LHCN-M2 (cell line): ENCODE measurements around the gene CHRNA4. TPM values are rescaled to one million over a fixed set of nuclear protein-coding genes. Genes with fewer than 3 reads are reported as not detected.

Experiments used
- DNase-seq: peaks from one replicate; pipeline ENCODE4 v3.0.0-alpha.2; 2012; ENCODE audit warnings: low read depth
- total RNA-seq: library from RNA; depleted of rRNA; stranded (reverse); fragments of >200 nt; gene quantifications from 2 replicates; pipeline ENCODE4 v1.2.3, GENCODE V29; 2014

Gene CHRNA4
- total RNA-seq, 1 experiment from 2014 or later = not detected

GRCh38 chr20:63363981-63364561 lies 2.9 kb upstream of the CHRNA4 start:
- DNase-seq = no peak

- no peak for DNase-seq
Observed at GRCh38 chr20:63363013-63363957, 2.1 kb upstream of the CHRNA4 start.

GRCh38 chr20:63362436-63363009 lies 1.4 kb upstream of the CHRNA4 start:
- DNase-seq = no peak

DNA sequence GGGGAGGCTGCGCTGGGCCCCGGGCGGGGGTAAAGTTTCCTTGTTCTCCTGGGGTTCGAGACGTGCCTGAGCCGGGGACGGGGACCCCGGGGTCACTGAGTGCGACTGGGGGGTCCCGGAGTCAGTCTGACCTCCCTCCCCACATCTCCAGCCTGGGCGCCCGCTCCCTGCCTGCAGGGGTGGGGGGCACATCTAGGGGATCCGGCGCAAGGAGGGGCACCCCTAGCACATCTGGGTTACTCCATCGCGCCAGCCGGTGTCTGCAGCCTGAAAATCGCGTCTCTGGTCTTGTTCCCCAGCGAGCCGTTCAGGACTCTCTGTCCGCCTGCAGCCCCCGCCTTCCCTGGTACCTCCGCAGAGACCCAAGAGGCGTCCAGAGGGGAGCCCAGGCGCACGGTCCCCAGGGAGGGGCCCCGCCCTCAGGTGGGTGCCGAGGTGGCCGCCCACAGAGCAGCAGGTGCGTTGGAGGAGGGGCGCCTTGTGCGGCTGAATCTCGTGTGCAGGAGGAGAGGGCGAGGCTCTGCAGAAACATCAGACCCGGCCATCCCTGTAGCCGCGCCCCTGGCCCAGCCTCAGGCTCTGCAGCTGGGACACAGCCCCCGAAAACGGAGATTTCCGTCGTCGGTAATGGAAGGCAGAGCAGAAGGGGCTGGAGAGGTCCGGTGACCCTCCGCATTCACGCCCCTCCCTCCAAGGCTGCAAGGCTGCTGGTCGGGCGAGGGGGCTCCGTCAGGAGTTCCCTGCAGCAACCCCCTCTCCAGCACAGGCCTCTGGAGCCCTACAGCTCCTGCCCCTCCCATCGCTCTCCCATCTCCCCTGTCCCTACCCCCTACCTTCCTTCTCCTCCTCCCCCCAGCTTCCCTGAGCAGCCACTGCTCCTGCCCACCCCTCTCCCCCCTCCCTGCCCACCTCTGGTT lies 628 bp upstream of the CHRNA4 start:
- DNase-seq = no peak

DNA sequence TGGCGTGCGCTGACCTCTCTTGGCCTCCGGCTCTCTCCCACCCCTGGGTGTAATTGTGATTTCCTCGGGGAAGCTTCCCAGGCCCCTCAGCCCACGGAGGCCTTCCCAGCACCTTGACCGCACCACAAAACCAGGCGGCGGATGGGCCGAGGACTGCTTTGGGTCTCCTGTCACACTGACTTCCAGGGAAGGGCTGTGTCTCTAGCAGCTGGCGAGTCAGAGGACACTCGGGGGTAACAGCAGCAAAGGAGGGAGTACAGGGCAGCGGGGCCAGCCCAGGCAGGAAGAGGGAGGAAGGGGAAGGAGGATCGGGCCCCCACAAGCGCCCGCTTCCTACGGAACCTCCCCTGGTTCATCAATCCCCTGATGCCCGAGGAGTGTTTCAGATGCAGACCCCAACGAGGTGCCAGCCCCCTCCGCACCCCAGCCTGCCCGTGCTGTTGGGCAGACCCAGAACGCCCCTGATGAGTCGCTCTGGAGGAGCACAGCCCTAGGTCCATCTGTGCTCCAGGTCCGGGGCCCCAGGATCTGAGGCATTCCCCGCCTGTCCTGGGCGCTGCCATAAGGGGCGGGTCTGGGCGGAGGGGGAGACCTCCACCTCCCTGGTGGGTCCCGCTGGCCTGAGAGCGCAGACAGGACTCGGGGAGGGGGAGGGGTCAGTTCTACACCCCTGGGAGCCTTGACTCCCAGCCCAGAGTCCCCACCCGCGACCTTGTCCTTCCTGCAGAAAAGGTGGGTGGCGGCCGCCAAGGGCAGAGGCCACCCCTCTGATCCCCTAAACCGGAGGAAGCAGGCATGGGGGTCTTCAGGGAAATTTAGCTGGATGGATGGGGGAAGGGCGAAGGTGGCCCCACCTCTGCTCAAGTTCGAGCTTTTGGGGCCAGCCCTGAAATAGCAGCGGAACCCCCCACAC lies 956 bp downstream of the CHRNA4 start:
- DNase-seq = no peak

DNA sequence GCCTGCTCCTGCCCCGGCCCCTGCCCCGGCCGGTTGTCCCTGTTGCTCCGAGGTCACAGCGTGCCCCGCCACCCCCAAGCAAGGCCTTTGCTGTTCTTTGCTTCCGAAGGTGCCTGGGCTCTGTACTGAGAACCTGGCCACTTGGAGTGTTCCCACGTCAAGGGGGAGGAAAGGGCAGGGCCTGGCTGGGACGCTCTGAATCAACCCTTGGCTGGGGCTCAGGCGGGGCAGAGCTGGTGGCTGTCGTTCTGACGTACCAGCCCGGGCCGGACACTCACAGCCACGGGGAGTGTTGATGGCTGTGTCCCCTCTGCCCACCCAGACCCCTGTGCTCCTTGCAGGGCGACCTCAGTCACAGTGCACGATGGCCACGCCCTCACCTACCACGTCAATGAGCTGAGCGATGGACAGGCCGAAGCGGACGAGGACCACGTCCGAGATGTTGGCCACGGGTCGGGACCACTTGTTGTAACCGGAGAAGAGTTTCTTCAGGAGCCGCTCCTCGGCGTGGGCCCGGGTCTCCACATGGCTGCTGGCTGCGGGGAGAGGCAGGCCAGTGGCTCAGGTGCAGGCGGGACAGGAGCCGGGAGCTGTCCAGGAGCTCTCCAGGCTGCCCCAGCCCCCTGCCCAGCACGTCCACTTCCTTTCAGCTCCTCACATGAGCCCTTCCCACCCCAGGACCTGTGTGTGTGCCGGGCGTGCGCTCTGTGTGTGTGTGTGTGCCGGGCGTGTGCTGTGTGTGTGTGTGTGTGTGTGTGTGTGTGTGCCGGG lies 1.8 kb downstream of the CHRNA4 start:
- no peak for DNase-seq

DNA sequence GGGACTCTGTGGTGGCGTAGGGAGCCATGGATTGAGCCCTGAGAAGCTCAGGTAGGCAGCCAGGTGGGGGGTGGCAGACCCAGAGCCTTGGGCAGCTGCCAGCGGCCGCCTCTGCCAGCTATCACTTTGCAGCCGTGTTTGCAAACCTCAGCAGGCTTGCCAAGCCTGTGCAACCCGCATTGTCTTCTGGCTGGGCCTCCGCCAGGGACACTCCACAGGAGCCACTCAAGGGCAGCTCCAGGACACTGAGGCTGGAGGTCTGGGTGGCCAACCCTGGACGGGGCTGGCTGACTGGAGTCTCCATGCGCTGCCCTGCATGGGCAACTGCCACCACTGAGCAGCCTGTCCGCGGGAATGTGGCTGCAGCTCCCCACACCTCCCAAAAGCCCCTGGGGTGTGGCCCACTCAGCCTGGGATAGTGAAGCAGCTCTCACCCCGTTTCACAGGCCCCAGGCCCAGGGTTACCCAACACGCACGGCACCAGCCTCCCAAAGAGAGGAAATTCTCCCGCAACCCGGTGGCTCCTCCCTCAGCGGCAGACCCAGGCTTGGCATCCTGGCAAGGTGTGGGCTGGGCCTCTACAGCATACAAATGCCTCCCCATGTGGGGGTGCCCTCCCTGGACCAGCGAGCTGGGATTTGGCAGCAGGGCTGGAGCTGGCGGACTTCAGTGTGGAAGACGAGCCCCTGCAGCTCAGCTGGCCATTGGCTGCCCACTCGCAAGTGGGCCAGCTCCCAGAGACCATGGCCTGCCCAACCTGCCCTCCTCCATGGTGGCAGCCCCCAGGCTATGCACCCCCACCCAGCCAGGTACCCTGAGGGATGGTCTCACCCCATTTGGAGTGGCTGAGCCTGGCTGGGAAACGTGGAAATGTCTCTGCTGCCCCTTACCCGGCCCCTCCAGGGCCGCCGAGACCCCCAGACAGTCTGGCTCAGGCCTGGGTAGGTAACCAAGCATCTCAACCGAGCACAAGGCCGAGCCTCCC lies 2.9 kb downstream of the CHRNA4 start:
- no peak for DNase-seq

DNA sequence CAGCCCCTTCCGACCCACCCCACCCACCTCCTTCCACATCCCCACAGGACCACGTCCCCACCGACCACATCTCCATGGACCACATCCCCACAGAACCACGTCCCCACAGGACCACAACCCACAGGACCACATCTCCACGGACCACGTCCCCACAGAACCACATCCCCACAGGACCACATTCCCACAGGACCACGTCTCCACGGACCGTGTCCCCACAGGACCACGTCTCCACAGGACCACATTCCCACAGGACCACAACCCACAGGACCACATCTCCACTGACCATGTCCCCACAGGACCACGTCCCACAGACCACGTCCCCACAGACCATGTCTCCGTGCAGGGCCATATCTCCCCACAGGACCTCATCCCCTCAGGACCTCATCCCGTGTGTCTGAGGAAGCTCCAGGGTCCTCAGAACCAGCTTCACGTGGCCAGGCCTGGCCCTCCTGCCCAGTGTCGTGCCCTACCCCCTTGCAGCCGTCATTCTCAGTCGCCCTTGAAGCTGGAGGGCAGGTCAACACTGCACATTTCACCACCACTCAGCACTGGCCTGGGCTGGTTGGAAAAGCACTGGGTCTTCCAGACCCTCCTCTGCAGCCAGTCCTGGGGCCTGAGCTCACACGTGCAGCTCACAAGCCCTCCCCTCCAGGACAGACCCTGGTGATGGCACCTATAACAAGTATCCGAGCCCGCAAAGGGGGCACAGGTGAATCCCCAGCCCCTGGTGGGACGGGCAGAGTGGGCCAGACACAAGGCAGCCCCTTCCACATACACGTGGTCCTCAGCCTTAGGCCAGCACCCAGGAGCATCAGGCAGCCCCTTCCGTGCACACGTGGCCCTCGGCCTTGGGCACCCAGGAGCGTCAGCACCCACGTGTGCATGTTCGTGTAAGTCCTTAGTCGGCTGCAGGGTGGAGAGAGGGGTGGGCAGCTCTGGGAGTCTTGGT lies 3.9 kb downstream of the CHRNA4 start:
- DNase-seq = no peak

- DNase-seq = no peak
Observed at GRCh38 chr20:63356511-63356910, 4.6 kb downstream of the CHRNA4 start.

DNA sequence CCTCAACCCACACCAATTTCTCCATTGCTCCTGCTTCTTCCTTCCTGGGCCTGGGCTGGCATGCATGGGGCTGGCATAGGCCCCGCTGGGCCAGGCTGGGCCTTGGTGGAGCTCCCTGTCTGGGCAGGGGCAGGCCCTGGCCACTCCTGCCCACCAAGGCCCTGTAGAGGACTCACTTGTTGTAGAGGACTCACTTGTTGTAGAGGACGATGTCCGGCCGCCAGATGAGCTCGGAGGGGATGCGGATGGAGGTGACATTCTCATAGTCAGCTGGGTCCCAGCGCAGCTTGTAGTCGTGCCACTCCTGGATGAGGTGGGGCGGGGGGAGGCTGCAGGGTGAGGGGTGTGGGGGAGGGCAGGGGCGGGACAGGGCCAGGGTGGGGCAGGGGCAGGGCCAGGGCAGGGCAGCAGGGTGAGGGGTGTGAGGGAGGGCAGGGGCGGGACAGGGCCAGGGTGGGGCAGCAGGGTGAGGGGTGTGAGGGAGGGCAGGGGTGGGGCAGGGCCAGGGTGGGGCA lies 5.3 kb downstream of the CHRNA4 start:
- DNase-seq = no peak

DNA sequence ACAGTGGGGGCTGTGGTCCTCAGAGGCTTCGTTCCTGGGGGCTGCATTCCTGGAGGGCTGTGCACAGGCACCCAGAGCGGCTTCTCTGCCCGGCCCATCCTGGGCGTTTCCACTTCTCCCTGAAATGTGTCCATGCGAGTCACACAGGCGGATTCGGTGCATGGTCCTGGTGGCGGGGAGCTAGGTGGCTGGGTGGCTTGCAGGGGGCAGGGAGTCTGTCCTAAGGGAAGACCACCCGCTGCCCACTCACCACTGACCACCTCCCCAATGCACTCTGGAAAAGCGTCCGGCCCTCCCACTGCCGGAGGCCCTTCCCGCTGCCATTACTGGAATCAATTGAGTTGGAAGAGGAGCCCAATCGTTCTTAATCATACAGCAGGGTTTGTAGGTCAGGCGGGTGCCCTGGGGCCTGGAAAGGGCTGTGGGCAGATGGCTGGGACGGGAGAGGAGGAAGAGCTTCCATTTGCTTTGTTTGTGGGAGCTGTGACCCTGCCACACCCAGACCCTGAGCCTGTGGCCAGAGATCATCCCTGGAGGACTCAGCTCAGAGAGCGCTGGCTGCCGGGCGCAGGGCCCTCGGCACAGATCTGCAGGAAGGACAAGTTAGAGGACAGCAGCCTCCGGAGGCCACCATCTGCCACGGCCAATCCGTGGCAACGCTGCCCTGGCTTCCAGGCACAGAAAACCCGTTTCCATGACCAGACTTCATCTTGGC lies 6.4 kb downstream of the CHRNA4 start:
- DNase-seq = no peak

GRCh38 chr20:63352811-63353221 lies 8.3 kb downstream of the CHRNA4 start:
- DNase-seq = no peak

- DNase-seq = no peak
Observed at GRCh38 chr20:63351811-63352591, 9.1 kb downstream of the CHRNA4 start.

GRCh38 chr20:63351326-63351700 lies 9.8 kb downstream of the CHRNA4 start:
- no peak for DNase-seq

DNA sequence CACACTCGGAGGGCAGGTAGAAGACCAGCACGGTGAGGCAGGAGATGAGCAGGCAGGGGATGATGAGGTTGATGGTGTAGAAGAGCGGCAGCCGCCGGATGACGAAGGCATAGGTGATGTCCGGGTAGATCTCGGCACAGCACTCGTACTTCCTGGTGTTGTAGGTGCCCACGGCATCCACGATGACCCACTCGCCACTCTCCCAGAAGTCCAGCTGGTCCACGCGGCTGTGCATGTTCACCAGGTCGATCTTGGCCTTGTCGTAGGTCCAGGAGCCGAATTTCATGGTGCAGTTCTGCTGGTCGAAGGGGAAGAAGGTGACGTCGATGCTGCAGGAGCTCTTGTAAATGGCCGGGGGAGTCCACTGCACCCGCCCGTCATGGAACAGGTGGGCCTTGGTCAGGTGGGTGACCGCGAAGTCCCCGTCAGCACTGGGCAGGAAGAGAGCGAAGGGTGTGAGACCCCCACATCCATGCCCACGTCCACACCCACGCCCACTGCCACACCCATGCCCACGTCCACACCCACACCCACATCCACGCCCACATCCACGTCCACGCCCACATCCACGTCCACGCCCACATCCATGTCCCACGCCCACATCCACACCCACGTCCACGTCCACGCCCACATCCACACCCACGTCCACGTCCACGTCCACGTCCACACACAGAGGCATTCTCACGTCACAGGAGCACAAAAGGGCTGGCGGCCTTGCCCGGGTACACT lies 10.4 kb downstream of the CHRNA4 start:
- DNase-seq = no peak
